HG03060 (cell line): ENCODE measurements around the gene DUOX2.
"Not testable (repeated sequence)": the region's sequence is repeated elsewhere in the genome, so short reads cannot be mapped to it uniquely, and the experiment has no call there.

Experiments used
- ATAC-seq: cut with Tn5 transposase; IDR thresholded peaks from one replicate; pipeline ENCODE4 v1.9.1; 2021; ENCODE audit warnings: low read depth, moderate number of reproducible peaks; ENCODE audit not compliant: unreplicated experiment

The DUOX2 gene

GRCh38 chr15:45120081-45120972 lies 6.4 kb upstream of the DUOX2 start:
- ATAC-seq = no peak

GRCh38 chr15:45118996-45119395 lies 5.0 kb upstream of the DUOX2 start:
- no peak for ATAC-seq

- peak; percentile 59 for ATAC-seq
These were observed 4.2 kb upstream of the DUOX2 start for GRCh38 chr15:45118131-45118588.

GRCh38 chr15:45117308-45118130 lies 3.5 kb upstream of the DUOX2 start:
- peak; percentile 19 for ATAC-seq

- no peak for ATAC-seq
These were observed 2.7 kb upstream of the DUOX2 start for GRCh38 chr15:45116482-45117307.

GRCh38 chr15:45116006-45116481 lies 2.1 kb upstream of the DUOX2 start:
- ATAC-seq = no peak

GRCh38 chr15:45115312-45115820 lies 1.4 kb upstream of the DUOX2 start:
- no peak for ATAC-seq

- ATAC-seq = no peak
These were observed 746 bp upstream of the DUOX2 start for GRCh38 chr15:45114751-45115085.

- no peak for ATAC-seq
These were observed 487 bp downstream of the DUOX2 start for GRCh38 chr15:45113380-45113990.

- no peak for ATAC-seq
These were observed 1.2 kb downstream of the DUOX2 start for GRCh38 chr15:45112591-45113379.

- ATAC-seq = no peak
These were observed 1.8 kb downstream of the DUOX2 start for GRCh38 chr15:45112143-45112590.

GRCh38 chr15:45111390-45112142 lies 2.4 kb downstream of the DUOX2 start:
- no peak for ATAC-seq

GRCh38 chr15:45110256-45110820 lies 3.6 kb downstream of the DUOX2 start:
- ATAC-seq = no peak

- ATAC-seq = no peak
These were observed 5.9 kb downstream of the DUOX2 start for GRCh38 chr15:45107941-45108630.

GRCh38 chr15:45106002-45106790 lies 7.8 kb downstream of the DUOX2 start:
- no peak for ATAC-seq

- no peak for ATAC-seq
These were observed 8.4 kb downstream of the DUOX2 start for GRCh38 chr15:45105586-45105985.

GRCh38 chr15:45104170-45104569 lies 9.8 kb downstream of the DUOX2 start:
- not testable (repeated sequence) for ATAC-seq
